PC-3 (cell line): ENCODE measurements around the gene JAKMIP1. TPM values are rescaled to one million over a fixed set of nuclear protein-coding genes. Genes with fewer than 3 reads are reported as not detected.

Experiments used
- ATAC-seq: fragments of 200-7000 bp; cut with Tn5 transposase; 2 replicates; pipeline ENCODE4 v1.9.1; 2020; ENCODE audit warnings: mild to moderate bottlenecking, moderate library complexity
- BruUV-seq: library from RNA; stranded (reverse); fragments of 400-500 nt; replicated peaks from 2 replicates; lab custom pipeline; 2021; lab: Mats Ljungman, UMichigan
- CTCF ChIA-PET: fragments of 300-600 bp; sonication (Branson Sonifier 250); formaldehyde crosslinking; loops from one replicate; lab custom pipeline; 2022; ENCODE audit warnings: antibody characterized with exemption; lab: Charles Lee
- POLR2A ChIA-PET: fragments of 300-600 bp; sonication (Branson Sonifier 250); formaldehyde crosslinking; loops from one replicate; lab custom pipeline; 2022; ENCODE audit warnings: antibody characterized with exemption; ENCODE audit not compliant: unreplicated experiment; lab: Charles Lee
- DNase-seq: peaks from one replicate; pipeline ENCODE4 v3.0.0-alpha.2; 2015
- H2AFZ ChIP-seq: fragments of 300-600 bp; sonication (generic); 2 replicates; pipeline ENCODE4 v1.6.0; 2016; ENCODE audit warnings: antibody characterized with exemption, low read length
- H3F3A ChIP-seq: fragments of 300-600 bp; sonication (generic); one replicate; pipeline ENCODE4 v1.6.0; 2017; ENCODE audit warnings: antibody characterized with exemption, low read length, control low read depth, mild to moderate bottlenecking; ENCODE audit not compliant: unreplicated experiment
- H3K27ac ChIP-seq: fragments of 300-600 bp; sonication (generic); 2 replicates; pipeline ENCODE4 v1.5.1; 2016; ENCODE audit warnings: mild to moderate bottlenecking, low read length
- H3K27me3 ChIP-seq: fragments of 300-600 bp; sonication (generic); 2 replicates; pipeline ENCODE4 v1.6.1; 2016; ENCODE audit warnings: low read length, mixed read lengths
- H3K36me3 ChIP-seq: fragments of 300-600 bp; sonication (generic); 2 replicates; pipeline ENCODE4 v1.6.1; 2016; ENCODE audit warnings: low read depth, mixed run types, low read length, mixed read lengths
- H3K4me1 ChIP-seq: fragments of 300-600 bp; sonication (generic); 2 replicates; pipeline ENCODE4 v1.5.1; 2016; ENCODE audit warnings: low read length; ENCODE audit not compliant: insufficient read depth
- H3K4me2 ChIP-seq: fragments of 300-600 bp; sonication (generic); 2 replicates; pipeline ENCODE4 v1.6.0; 2016; ENCODE audit warnings: low read length
- H3K4me3 ChIP-seq: fragments of 300-600 bp; sonication (generic); 2 replicates; pipeline ENCODE4 v1.5.1; 2016; ENCODE audit warnings: mild to moderate bottlenecking, low read length, mixed read lengths
- H3K79me2 ChIP-seq: fragments of 300-600 bp; sonication (generic); 2 replicates; pipeline ENCODE4 v1.6.1; 2017; ENCODE audit warnings: low read length, mixed read lengths
- H3K9ac ChIP-seq: fragments of 300-600 bp; sonication (generic); 2 replicates; pipeline ENCODE4 v1.6.0; 2016; ENCODE audit warnings: mild to moderate bottlenecking, low read length
- H3K9me2 ChIP-seq: fragments of 300-600 bp; sonication (generic); replicated peaks from 2 replicates; pipeline ENCODE4 v1.6.1; 2016; ENCODE audit warnings: mixed run types, low read length, mixed read lengths
- H3K9me3 ChIP-seq: fragments of 300-600 bp; sonication (generic); 2 replicates; pipeline ENCODE4 v1.6.1; 2016; ENCODE audit warnings: low read length, mixed read lengths
- H4K20me1 ChIP-seq: fragments of 300-600 bp; sonication (generic); 2 replicates; pipeline ENCODE4 v1.6.1; 2016; ENCODE audit warnings: low read length, mixed read lengths
- EZH2 ChIP-seq: fragments of 300-600 bp; sonication (generic); IDR thresholded peaks from one replicate; pipeline ENCODE4 v1.6.1; 2017; ENCODE audit warnings: antibody characterized with exemption, mild to moderate bottlenecking, low read length; ENCODE audit not compliant: unreplicated experiment
- EZH2phosphoT487 ChIP-seq: fragments of 300-600 bp; sonication (generic); IDR thresholded peaks from 2 replicates; pipeline ENCODE4 v1.6.1; 2018; ENCODE audit warnings: mild to moderate bottlenecking, antibody characterized with exemption, low read length, borderline replicate concordance
- intact Hi-C: fragments of 100-400 bp; cut with micrococcal nuclease; formaldehyde crosslinking; loops from 2 replicates; pipeline ENCODE4 v1.9.0; 2023
- total RNA-seq: library from RNA; depleted of rRNA; stranded (reverse); fragments of >200 nt; gene quantifications from 2 replicates; pipeline ENCODE4 v1.2.3, GENCODE V29; 2014
- TF ChIP-seq, protein P1 (sequence below): fragments of 300-600 bp; sonication (generic); conservative IDR thresholded peaks from 2 replicates; pipeline ENCODE4 v1.5.1; 2017; ENCODE audit warnings: antibody characterized with exemption, low read depth, mild to moderate bottlenecking, low read length

Gene JAKMIP1
- total RNA-seq, 1 experiment from 2014 or later, result 0.04 TPM

DNA sequence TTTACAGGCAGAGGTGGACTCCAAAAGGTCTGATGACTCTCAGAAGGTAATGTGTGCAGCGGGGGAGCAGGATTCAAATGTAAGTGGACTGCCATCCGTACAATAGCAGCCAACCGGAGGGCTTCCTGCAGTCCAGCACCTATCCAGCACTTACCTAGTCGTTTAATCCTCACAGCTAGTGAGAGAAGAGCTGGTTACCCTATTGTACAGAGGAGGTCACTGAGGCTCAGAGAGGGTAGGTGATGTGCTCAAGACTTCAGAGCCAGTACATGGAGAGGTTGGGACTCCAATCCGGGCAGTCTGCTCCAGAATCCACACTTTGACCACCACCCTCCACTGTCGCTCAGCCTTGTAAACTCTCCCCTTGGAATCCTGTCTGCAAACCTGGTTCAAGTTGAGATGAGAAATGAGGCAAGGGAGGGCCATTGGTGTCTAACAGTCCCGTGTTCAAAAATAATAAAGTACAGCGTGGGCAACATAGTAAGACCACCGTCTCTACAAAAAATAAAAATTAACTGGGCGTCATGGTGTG lies 22.5 kb upstream of the JAKMIP1 start:
- intact Hi-C loops, result no loop called here
- Histone ChIP-seq H3K36me3 (no peaks in the 10 kb centered on the region), H3K4me1 (no peaks in the 10 kb centered on the region), H3K9ac (no peak overlapping the region), H4K20me1 (no peaks in the 10 kb centered on the region), H3K9me2 (no peaks in the 10 kb centered on the region), H3F3A (no peaks in the 10 kb centered on the region), H3K9me3 (no peaks in the 10 kb centered on the region), H3K27me3 (peaks cover 16% of the 10 kb centered on the region), H2AFZ (no peak overlapping the region), H3K79me2 (no peaks in the 10 kb centered on the region), H3K27ac (no peak overlapping the region), H3K4me2 (no peak overlapping the region), H3K4me3 (no peak overlapping the region)
- ATAC-seq, result no peak
- ChIA-PET POLR2A (no interaction called here), CTCF (no interaction called here)
- TF ChIP-seq EZH2phosphoT487 (no peak), EZH2 (no peak)
- TF ChIP-seq, protein P1, sequence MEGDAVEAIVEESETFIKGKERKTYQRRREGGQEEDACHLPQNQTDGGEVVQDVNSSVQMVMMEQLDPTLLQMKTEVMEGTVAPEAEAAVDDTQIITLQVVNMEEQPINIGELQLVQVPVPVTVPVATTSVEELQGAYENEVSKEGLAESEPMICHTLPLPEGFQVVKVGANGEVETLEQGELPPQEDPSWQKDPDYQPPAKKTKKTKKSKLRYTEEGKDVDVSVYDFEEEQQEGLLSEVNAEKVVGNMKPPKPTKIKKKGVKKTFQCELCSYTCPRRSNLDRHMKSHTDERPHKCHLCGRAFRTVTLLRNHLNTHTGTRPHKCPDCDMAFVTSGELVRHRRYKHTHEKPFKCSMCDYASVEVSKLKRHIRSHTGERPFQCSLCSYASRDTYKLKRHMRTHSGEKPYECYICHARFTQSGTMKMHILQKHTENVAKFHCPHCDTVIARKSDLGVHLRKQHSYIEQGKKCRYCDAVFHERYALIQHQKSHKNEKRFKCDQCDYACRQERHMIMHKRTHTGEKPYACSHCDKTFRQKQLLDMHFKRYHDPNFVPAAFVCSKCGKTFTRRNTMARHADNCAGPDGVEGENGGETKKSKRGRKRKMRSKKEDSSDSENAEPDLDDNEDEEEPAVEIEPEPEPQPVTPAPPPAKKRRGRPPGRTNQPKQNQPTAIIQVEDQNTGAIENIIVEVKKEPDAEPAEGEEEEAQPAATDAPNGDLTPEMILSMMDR, result no peak
- peak; percentile 2 for DNase-seq
- no TSS peak for BruUV-seq

DNA sequence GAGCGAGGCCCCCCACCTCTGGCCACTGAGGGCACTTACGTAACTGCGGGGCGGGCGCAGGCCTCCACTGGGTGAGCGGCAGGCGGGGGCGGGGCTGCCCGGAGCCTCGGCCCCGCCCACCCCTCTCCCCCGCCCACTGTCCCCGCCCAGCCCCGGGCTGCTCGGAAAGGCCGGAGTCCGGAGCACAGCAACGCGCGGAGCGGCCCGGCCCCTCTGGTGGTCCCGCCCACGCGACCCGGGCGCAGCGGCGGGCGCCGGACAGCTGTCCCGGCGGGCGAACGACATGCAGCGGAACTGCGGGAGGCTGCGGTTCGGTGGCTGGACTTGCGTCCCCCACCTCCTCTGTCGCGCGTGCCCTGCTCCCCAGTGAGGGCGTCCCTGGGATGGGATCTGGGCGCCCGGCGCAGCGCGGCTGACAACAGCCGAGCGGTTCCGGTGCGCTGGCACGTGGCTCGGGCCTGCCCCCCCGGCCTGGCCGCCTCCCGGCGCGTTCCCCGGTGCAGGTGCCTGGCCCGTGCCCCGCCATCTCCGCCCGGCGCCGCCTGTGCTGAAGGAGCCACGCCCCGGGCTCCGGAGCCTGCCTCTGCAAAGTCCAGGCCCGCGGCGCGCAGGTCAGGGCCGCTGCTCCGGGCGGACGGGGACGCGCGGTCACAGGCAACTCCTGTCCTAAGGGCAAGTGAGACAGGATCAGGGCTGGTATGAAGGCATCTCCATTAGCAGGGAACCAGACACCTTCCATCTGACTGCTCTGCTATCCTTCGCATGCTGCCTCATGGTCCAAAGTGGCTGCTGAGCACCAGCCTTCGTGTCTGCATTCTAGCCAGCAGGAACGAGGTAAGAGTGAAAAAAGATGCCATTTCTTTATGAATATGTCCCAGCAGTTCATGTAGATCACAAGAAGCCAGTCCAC lies 21.8 kb upstream of the JAKMIP1 start:
- H3K4me1 ChIP-seq, result no peaks in the 10 kb centered on the region
- TF ChIP-seq EZH2phosphoT487, result no peak
- no peak overlapping the region for H2AFZ ChIP-seq
- DNase-seq (no peak), ATAC-seq (no peak)
- no peaks in the 10 kb centered on the region for H3K9me2 ChIP-seq
- no TSS peak for BruUV-seq
- no peaks in the 10 kb centered on the region for H3K79me2 ChIP-seq
- no peak overlapping the region for H3K4me2 ChIP-seq
- no peak overlapping the region for H3K9ac ChIP-seq
- ChIA-PET CTCF (no interaction called here), POLR2A (no interaction called here)
- H3K36me3 ChIP-seq, result no peaks in the 10 kb centered on the region
- no peak overlapping the region for H3K27ac ChIP-seq
- H3K4me3 ChIP-seq, result no peak overlapping the region
- no peaks in the 10 kb centered on the region for H3K9me3 ChIP-seq
- H3K27me3 ChIP-seq, result peaks cover 18% of the 10 kb centered on the region
- H4K20me1 ChIP-seq, result no peaks in the 10 kb centered on the region
- intact Hi-C loops, result no loop called here
- H3F3A ChIP-seq, result no peaks in the 10 kb centered on the region

DNA sequence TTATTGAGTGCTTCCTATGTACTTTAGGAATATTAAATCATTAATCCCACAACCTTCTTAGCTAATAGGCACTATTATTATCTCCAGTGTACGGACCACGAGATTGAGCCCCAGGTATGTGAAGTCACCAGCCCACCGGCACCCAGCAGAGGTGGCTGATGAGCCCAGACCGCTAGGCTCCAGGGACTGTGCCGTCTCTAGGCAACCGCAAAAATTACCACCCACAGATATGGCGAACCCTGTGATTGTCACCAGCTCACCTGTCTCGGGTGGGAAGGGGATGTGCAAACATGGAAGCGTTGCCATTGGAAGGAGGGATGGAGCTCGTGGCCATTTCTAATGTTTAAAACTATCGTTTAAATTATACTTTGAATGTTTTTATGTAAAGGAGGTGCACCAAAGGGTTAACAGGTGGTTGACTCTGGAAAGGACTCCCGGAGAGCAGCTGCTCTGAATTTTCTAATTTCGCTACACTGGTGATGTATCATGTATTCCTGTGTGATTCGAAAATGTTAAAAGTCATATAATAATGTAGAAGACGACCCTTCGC lies 21.0 kb upstream of the JAKMIP1 start:
- Histone ChIP-seq H3K4me3 (no peak overlapping the region), H3K9me2 (no peaks in the 10 kb centered on the region), H3K9me3 (no peaks in the 10 kb centered on the region), H3K79me2 (no peaks in the 10 kb centered on the region), H3K36me3 (no peaks in the 10 kb centered on the region), H3K9ac (no peak overlapping the region), H3K4me2 (no peak overlapping the region), H3K4me1 (no peaks in the 10 kb centered on the region), H3K27ac (no peak overlapping the region), H2AFZ (no peak overlapping the region), H3F3A (no peaks in the 10 kb centered on the region), H3K27me3 (peaks cover 21% of the 10 kb centered on the region), H4K20me1 (no peaks in the 10 kb centered on the region)
- TF ChIP-seq EZH2phosphoT487 (no peak), EZH2 (no peak)
- TF ChIP-seq, protein P1, result no peak
- intact Hi-C loops, result no loop called here
- no TSS peak for BruUV-seq
- DNase-seq (no peak), ATAC-seq (no peak)
- CTCF ChIA-PET, result no interaction called here
- POLR2A ChIA-PET, result no interaction called here
